GM18526 (cell line): ENCODE measurements around the gene NFKBIL1.
A peak's percentile ranks its signal among the peaks of the same experiment; 100 is the strongest.

Experiments used
- POLR2A ChIP-seq: IDR thresholded peaks from 3 replicates; pipeline ENCODE4 v1.6.1; 2011; ENCODE audit not compliant: insufficient read length; ENCODE audit errors: extremely low read depth

NFKBIL1 gene

GRCh38 chr6:31573239-31574105 lies 26.1 kb downstream of the NFKBIL1 start:
- TF ChIP-seq POLR2A: no peak

- peak; percentile 11 for TF ChIP-seq POLR2A
Observed at GRCh38 chr6:31574106-31575061, 27.0 kb downstream of the NFKBIL1 start.

- peak; percentile 99 for TF ChIP-seq POLR2A
Observed at GRCh38 chr6:31575335-31575901, 28.0 kb downstream of the NFKBIL1 start, which contains the start of gene TNF. Gene TNF (plus strand): TSS chr6:31575565. CDS start chr6:31575742, 177 bp downstream.

- TF ChIP-seq POLR2A: peak; percentile 24
Observed at GRCh38 chr6:31575952-31576685, 28.7 kb downstream of the NFKBIL1 start.

GRCh38 chr6:31576897-31577578 lies 29.6 kb downstream of the NFKBIL1 start:
- no peak for TF ChIP-seq POLR2A

- no peak for TF ChIP-seq POLR2A
Observed at GRCh38 chr6:31577579-31577966, 30.2 kb downstream of the NFKBIL1 start.

GRCh38 chr6:31578184-31579118 lies 31.0 kb downstream of the NFKBIL1 start:
- TF ChIP-seq POLR2A: peak; percentile 32

GRCh38 chr6:31579119-31579505 lies 31.7 kb downstream of the NFKBIL1 start:
- no peak for TF ChIP-seq POLR2A

- TF ChIP-seq POLR2A: no peak
Observed at GRCh38 chr6:31579546-31580437, 32.4 kb downstream of the NFKBIL1 start.

GRCh38 chr6:31580438-31580740 lies 33.0 kb downstream of the NFKBIL1 start:
- no peak for TF ChIP-seq POLR2A

GRCh38 chr6:31580807-31581433 lies 33.5 kb downstream of the NFKBIL1 start:
- TF ChIP-seq POLR2A: peak; percentile 42
